ENCODE results near the gene TMEM213. TPM values are rescaled to one million over a fixed set of nuclear protein-coding genes. Genes with fewer than 3 reads are reported as not detected.

TMEM213 gene
- total RNA-seq, 1 donor from 2014 or later: not detected

DNA sequence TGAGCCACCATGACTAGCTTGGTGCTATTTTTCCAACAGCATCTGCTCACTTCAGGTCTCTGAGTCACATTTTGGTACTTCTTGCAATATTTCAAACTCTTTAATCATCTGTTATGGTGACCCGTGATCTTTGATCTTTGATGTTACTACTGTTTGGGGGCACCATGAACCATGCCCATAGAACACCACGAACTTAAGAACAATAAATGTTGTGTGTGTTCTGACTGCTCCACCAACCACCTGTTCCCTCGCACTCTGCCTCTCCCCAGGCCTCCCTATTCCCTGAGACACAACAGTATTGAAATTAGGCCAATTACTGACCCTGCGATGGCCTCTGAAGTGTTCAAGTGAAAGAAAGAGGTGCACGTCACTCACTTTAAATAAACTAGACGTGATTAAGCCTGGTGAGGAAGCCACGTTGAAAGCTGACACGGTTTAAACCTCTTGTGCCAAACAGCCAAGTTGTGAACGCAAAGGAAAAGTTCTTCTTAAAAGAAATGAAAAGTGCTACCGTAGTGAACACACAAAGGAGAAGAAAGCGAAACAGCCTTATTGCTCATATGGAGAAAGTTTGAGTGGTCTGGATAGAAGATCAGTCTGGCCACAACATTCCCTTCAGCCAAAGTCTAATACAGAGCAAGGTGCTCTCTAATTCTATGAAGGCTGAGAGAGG lies 27.4 kb downstream of the TMEM213 start:
- Histone ChIP-seq H3K4me2 (ENCODE audit: low read length) (no peak overlapping the region), H4K20me1 (ENCODE audit: insufficient read depth, low read length) (no peaks in the 10 kb centered on the region), H2AFZ (ENCODE audit: low read depth, low read length) (no peak overlapping the region), H3K36me3 (ENCODE audit: insufficient read depth, low read length) (no peaks in the 10 kb centered on the region), H3K9me3 (ENCODE audit: insufficient read depth, low read depth, low read length) (no peaks in the 10 kb centered on the region), H3K4me1 (ENCODE audit: insufficient read depth, low read length) (no peaks in the 10 kb centered on the region), H3K9ac (ENCODE audit: low read length) (no peak overlapping the region), H3K27me3 (ENCODE audit: insufficient read depth, low read length) (no peaks in the 10 kb centered on the region), H3K4me3 (ENCODE audit: insufficient read depth, low read depth, low read length) (no peak overlapping the region), H3K79me2 (ENCODE audit: insufficient read depth, low read length) (no peaks in the 10 kb centered on the region), H3K27ac (ENCODE audit: low read depth, low read length) (no peak overlapping the region)
- Mint-ChIP-seq H3K9me3 (ENCODE audit: unreplicated experiment) (peaks cover 4% of the 10 kb centered on the region), H3K4me3 (ENCODE audit: unreplicated experiment) (no peak overlapping the region), H3K36me3 (ENCODE audit: low read depth, unreplicated experiment) (no peaks in the 10 kb centered on the region), H3K27me3 (ENCODE audit: low read depth, unreplicated experiment) (no peaks in the 10 kb centered on the region), H3K4me1 (ENCODE audit: low read depth, unreplicated experiment) (no peaks in the 10 kb centered on the region), H3K27ac (ENCODE audit: unreplicated experiment) (no peak overlapping the region)
- FAIRE-seq (no peak), DNase-seq (ENCODE audit: low read depth) (no peak)
- TF ChIP-seq, protein P1, sequence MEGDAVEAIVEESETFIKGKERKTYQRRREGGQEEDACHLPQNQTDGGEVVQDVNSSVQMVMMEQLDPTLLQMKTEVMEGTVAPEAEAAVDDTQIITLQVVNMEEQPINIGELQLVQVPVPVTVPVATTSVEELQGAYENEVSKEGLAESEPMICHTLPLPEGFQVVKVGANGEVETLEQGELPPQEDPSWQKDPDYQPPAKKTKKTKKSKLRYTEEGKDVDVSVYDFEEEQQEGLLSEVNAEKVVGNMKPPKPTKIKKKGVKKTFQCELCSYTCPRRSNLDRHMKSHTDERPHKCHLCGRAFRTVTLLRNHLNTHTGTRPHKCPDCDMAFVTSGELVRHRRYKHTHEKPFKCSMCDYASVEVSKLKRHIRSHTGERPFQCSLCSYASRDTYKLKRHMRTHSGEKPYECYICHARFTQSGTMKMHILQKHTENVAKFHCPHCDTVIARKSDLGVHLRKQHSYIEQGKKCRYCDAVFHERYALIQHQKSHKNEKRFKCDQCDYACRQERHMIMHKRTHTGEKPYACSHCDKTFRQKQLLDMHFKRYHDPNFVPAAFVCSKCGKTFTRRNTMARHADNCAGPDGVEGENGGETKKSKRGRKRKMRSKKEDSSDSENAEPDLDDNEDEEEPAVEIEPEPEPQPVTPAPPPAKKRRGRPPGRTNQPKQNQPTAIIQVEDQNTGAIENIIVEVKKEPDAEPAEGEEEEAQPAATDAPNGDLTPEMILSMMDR (IDR thresholded peaks at IDR 0.05; ENCODE audit: insufficient read depth, low read depth, low read length): no peak
- no peak for TF ChIP-seq EZH2 (IDR thresholded peaks at IDR 0.05; ENCODE audit: insufficient read depth, low read length)

DNA sequence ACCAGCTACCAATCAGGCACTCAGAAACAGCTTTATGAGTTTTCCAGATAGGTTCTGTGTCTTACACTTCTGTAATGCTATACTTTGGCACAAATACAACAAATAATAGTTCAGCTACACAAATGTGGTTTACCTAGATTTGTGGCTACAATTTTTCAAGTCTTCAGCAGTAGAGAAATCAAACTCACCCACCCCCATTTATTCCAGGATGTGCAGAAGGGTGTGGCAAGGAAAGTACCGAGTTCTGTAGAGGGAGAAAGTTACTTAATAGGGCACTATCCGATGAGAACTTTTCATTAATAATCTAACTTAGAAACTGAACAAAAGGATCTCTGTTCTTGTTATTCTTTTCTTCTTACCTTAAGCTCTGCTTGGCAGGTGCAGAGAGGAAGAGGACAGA lies 30.5 kb downstream of the TMEM213 start:
- no peaks in the 10 kb centered on the region for H3K4me1 Mint-ChIP-seq (ENCODE audit: low read depth, unreplicated experiment)
- H3K4me3 Mint-ChIP-seq (ENCODE audit: unreplicated experiment): no peak overlapping the region
- FAIRE-seq: no peak
- no peak overlapping the region for H3K27ac ChIP-seq (ENCODE audit: low read depth, low read length)
- H3K4me2 ChIP-seq (ENCODE audit: low read length): no peak overlapping the region
- TF ChIP-seq, protein P1 (IDR thresholded peaks at IDR 0.05; ENCODE audit: insufficient read depth, low read depth, low read length): no peak
- no peak for TF ChIP-seq EZH2 (IDR thresholded peaks at IDR 0.05; ENCODE audit: insufficient read depth, low read length)
- no peaks in the 10 kb centered on the region for H3K36me3 ChIP-seq (ENCODE audit: insufficient read depth, low read length)
- no peak overlapping the region for H2AFZ ChIP-seq (ENCODE audit: low read depth, low read length)
- H3K27ac Mint-ChIP-seq (ENCODE audit: unreplicated experiment): no peak overlapping the region
- H3K36me3 Mint-ChIP-seq (ENCODE audit: low read depth, unreplicated experiment): peaks cover 5% of the 10 kb centered on the region
- H3K4me1 ChIP-seq (ENCODE audit: insufficient read depth, low read length): no peaks in the 10 kb centered on the region
- no peak for DNase-seq (ENCODE audit: low read depth)
- H3K27me3 ChIP-seq (ENCODE audit: insufficient read depth, low read length): no peaks in the 10 kb centered on the region
- no peaks in the 10 kb centered on the region for H3K79me2 ChIP-seq (ENCODE audit: insufficient read depth, low read length)
- H3K4me3 ChIP-seq (ENCODE audit: insufficient read depth, low read depth, low read length): no peak overlapping the region
- H3K9me3 ChIP-seq (ENCODE audit: insufficient read depth, low read depth, low read length): no peaks in the 10 kb centered on the region
- H3K9me3 Mint-ChIP-seq (ENCODE audit: unreplicated experiment): peaks cover 4% of the 10 kb centered on the region
- H4K20me1 ChIP-seq (ENCODE audit: insufficient read depth, low read length): no peaks in the 10 kb centered on the region
- H3K27me3 Mint-ChIP-seq (ENCODE audit: low read depth, unreplicated experiment): no peaks in the 10 kb centered on the region
- H3K9ac ChIP-seq (ENCODE audit: low read length): no peak overlapping the region

DNA sequence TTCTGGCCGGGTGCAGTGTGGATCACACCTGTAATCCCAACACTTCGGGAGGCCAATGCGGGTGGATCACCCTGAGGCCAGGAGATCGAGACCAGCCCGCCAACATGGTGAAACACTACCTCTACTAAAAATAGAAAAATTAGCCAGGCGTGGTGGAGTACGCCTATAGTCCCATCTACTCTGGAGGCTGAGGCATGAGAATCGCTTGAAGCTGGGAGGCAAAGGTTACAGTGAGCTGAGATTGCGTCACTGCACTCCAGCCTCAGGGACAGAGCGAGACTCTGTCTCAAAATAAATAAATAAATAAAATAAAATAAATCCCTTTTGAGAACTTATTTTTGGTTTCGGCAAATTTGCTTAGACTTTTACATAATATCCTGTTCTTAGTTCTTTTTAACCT lies 31.5 kb downstream of the TMEM213 start:
- peaks cover 5% of the 10 kb centered on the region for H3K36me3 Mint-ChIP-seq (ENCODE audit: low read depth, unreplicated experiment)
- no peak overlapping the region for H3K27ac ChIP-seq (ENCODE audit: low read depth, low read length)
- H3K4me3 Mint-ChIP-seq (ENCODE audit: unreplicated experiment): no peak overlapping the region
- H3K4me2 ChIP-seq (ENCODE audit: low read length): no peak overlapping the region
- FAIRE-seq (no peak), DNase-seq (ENCODE audit: low read depth) (no peak)
- H3K36me3 ChIP-seq (ENCODE audit: insufficient read depth, low read length): no peaks in the 10 kb centered on the region
- no peak for TF ChIP-seq EZH2 (IDR thresholded peaks at IDR 0.05; ENCODE audit: insufficient read depth, low read length)
- TF ChIP-seq, protein P1 (IDR thresholded peaks at IDR 0.05; ENCODE audit: insufficient read depth, low read depth, low read length): no peak
- H3K79me2 ChIP-seq (ENCODE audit: insufficient read depth, low read length): no peaks in the 10 kb centered on the region
- H3K27me3 Mint-ChIP-seq (ENCODE audit: low read depth, unreplicated experiment): no peaks in the 10 kb centered on the region
- H3K9me3 ChIP-seq (ENCODE audit: insufficient read depth, low read depth, low read length): no peaks in the 10 kb centered on the region
- no peaks in the 10 kb centered on the region for H3K4me1 ChIP-seq (ENCODE audit: insufficient read depth, low read length)
- peaks cover 4% of the 10 kb centered on the region for H3K9me3 Mint-ChIP-seq (ENCODE audit: unreplicated experiment)
- no peaks in the 10 kb centered on the region for H4K20me1 ChIP-seq (ENCODE audit: insufficient read depth, low read length)
- peaks cover 3% of the 10 kb centered on the region for H3K4me1 Mint-ChIP-seq (ENCODE audit: low read depth, unreplicated experiment)
- no peak overlapping the region for H3K9ac ChIP-seq (ENCODE audit: low read length)
- H3K27ac Mint-ChIP-seq (ENCODE audit: unreplicated experiment): no peak overlapping the region
- no peaks in the 10 kb centered on the region for H3K27me3 ChIP-seq (ENCODE audit: insufficient read depth, low read length)
- no peak overlapping the region for H3K4me3 ChIP-seq (ENCODE audit: insufficient read depth, low read depth, low read length)
- no peak overlapping the region for H2AFZ ChIP-seq (ENCODE audit: low read depth, low read length)
